Measurements from ENCODE around the gene SEMA5B. TPM values are rescaled to one million over a fixed set of nuclear protein-coding genes. Genes with fewer than 3 reads are reported as not detected.

The SEMA5B gene
- total and polyA plus RNA-seq, 7 donors: 0.08 to 1.1 (median 0.43) TPM

DNA sequence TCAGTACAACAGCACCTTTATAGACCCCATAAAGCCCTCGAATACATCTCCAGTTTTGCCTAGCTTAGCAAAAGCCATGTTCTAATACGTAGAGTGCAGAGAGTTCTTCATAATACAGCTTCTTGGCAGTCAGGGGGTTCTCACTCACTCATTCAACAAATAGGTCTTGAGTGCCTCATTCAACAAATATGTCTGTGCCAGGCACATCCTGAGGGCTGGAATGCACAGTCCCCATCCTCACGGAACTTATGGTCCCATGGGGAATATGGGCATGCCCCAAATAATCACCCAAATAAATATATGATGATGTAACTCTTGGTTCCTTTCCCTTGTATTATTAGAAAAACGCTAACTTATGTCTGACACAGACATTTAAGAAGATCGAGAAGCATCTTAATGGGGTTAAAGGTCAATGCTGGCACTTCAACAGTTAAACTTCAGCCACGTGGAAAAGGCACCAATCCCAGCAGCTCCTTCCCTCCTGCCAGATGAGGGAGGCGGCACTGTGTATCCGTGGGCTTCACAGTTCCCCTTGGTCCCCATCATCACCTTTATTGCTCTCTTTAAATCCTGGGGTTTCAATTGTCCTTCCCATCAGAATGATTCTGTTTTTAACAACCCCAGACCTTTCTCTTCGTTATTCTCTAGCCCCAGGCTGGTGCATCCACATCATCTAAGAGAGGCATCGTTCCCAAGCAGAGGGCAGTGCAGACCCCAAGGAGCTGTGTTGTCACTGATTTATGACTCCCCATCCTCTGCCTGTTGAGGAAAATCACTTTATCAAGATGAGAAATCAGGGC lies 18.9 kb upstream of the SEMA5B start:
- no peaks in the 10 kb centered on the region for H3K4me1 ChIP-seq
- 50 to 58% (median 51%) methylated on average over 10 of the region's 10 CpGs for WGBS, 3 donors

DNA sequence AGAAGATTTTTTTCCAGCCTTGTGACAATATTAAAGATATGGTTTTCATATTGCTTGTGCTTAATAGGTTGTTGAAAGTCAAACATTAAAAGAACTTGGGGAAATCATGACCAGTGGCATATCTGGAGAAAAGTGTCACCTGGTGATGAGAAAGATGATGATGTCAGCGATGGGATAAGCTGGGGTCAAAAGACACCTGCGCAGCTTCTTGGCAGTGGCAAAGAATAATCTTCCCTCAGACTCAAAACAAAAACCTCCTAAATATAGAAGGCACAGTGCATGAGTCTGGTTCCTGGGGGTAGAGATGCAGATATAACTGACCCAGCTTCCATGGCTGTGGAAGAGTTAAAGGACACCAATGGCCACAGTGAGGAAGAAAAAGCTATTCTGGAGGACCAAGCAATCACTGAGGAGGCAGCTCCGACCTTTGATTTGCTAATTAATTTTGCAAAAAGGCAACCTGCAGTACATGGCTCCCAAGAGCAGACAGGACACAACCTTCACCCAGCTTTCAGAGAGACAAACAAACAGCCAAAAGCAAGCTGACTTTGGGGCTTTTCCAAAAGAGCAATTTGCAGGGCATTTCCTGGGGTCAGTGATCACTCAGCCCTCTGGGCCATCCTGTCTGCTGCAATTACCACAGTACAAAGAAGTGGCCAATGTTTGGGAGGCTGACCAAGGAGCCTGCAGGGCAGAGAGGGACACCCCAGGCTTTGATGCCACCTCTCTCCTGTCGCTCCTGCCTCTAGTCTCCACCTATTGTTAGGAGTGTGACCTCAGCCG lies 17.6 kb upstream of the SEMA5B start:
- H3K9me3 ChIP-seq: no peaks in the 10 kb centered on the region
- no peaks in the 10 kb centered on the region for H3K4me1 ChIP-seq
- no peak overlapping the region for H3K27ac ChIP-seq
- ATAC-seq: no peak
- no peak for DNase-seq
- no peak overlapping the region for H3K4me3 ChIP-seq
- H3K27me3 ChIP-seq (ENCODE audit: insufficient read depth in 3 of 3, low read length in 2 of 3): peaks cover 0 to 8% (median 0%) of the 10 kb centered on the region in 3 donors
- intact Hi-C loops (cut with DNase I): no loop called here
- TF ChIP-seq, protein P1, sequence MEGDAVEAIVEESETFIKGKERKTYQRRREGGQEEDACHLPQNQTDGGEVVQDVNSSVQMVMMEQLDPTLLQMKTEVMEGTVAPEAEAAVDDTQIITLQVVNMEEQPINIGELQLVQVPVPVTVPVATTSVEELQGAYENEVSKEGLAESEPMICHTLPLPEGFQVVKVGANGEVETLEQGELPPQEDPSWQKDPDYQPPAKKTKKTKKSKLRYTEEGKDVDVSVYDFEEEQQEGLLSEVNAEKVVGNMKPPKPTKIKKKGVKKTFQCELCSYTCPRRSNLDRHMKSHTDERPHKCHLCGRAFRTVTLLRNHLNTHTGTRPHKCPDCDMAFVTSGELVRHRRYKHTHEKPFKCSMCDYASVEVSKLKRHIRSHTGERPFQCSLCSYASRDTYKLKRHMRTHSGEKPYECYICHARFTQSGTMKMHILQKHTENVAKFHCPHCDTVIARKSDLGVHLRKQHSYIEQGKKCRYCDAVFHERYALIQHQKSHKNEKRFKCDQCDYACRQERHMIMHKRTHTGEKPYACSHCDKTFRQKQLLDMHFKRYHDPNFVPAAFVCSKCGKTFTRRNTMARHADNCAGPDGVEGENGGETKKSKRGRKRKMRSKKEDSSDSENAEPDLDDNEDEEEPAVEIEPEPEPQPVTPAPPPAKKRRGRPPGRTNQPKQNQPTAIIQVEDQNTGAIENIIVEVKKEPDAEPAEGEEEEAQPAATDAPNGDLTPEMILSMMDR (IDR thresholded peaks at IDR 0.05): no peak
- no peaks in the 10 kb centered on the region for H3K36me3 ChIP-seq (ENCODE audit: insufficient read depth in 1 of 2, low read depth in 1 of 2)
- WGBS, 3 donors: 70 to 71% (median 71%) methylated on average over 5 of the region's 5 CpGs

More for the DNA sequence above, 18.9 kb upstream of the SEMA5B start:
- TF ChIP-seq, protein P1 (IDR thresholded peaks at IDR 0.05): no peak
- Histone ChIP-seq H3K27ac (no peak overlapping the region), H3K4me3 (no peak overlapping the region), H3K9me3 (no peaks in the 10 kb centered on the region), H3K36me3 (ENCODE audit: insufficient read depth in 1 of 2, low read depth in 1 of 2) (no peaks in the 10 kb centered on the region), H3K27me3 (ENCODE audit: insufficient read depth in 3 of 3, low read length in 2 of 3) (peaks cover 0 to 8% (median 0%) of the 10 kb centered on the region in 3 donors)
- intact Hi-C loops (cut with DNase I): no loop called here
- ATAC-seq (no peak), DNase-seq (no peak)

DNA sequence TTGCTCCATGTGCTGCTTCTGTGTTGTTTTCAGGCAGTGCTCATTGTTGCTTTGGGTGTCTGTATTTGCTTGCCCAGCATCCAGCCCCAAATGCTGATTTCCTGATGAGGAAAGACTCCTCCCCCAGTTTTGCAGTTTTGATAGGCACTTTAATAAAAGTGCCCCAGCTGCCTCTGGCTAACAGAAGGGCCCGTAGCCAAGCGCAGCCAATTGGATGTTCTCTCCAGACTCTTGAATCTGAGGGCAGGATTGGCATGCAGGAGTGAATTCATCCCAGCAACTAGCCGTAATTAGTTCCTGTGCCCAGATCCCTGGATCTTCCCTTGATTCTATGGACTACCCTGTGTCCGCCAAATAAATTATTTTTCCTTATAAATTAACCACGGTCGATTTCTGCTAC lies 14.8 kb upstream of the SEMA5B start:
- 39 to 51% (median 44%) methylated on average over 6 of the region's 6 CpGs for WGBS, 3 donors
- no peaks in the 10 kb centered on the region for H3K4me1 ChIP-seq
- H3K27me3 ChIP-seq (ENCODE audit: insufficient read depth in 3 of 3, low read length in 2 of 3): peaks cover 0 to 8% (median 0%) of the 10 kb centered on the region in 3 donors
- intact Hi-C loops (cut with DNase I): no loop called here
- ATAC-seq: no peak
- H3K27ac ChIP-seq: no peak overlapping the region
- no peaks in the 10 kb centered on the region for H3K36me3 ChIP-seq (ENCODE audit: insufficient read depth in 1 of 2, low read depth in 1 of 2)
- no peaks in the 10 kb centered on the region for H3K9me3 ChIP-seq
- TF ChIP-seq, protein P1 (IDR thresholded peaks at IDR 0.05): no peak
- no peak for DNase-seq
- H3K4me3 ChIP-seq: no peak overlapping the region

DNA sequence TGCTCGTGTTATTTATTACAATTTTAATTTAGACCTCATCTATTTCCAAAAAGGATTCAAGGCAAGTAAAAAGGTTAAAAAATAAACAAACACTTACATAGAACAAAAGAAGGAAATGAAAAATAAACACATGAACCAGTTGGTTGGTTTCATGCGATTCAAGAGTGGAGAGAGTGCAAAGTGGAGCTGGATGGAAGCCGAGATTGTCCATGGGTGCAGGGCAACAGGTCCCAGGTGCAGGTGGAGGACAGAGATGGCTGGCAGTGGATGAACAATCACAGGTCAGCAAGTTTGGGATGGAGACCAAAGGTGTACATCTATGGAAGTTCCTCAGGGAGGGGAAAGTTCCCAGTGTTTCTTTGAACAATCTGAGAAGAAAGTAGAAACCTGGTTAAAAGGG lies 11.6 kb upstream of the SEMA5B start:
- 77 to 89% (median 82%) methylated on average over 3 of the region's 3 CpGs for WGBS, 3 donors
- no peak overlapping the region for H3K4me3 ChIP-seq
- H3K36me3 ChIP-seq (ENCODE audit: insufficient read depth in 1 of 2, low read depth in 1 of 2): no peaks in the 10 kb centered on the region
- H3K27ac ChIP-seq: no peak overlapping the region
- peaks cover 0 to 11% (median 0%) of the 10 kb centered on the region in 3 donors for H3K27me3 ChIP-seq (ENCODE audit: insufficient read depth in 3 of 3, low read length in 2 of 3)
- intact Hi-C loops (cut with DNase I): no loop called here
- peaks cover 2% of the 10 kb centered on the region for H3K4me1 ChIP-seq
- TF ChIP-seq, protein P1 (IDR thresholded peaks at IDR 0.05): no peak
- H3K9me3 ChIP-seq: no peaks in the 10 kb centered on the region
- ATAC-seq: no peak
- DNase-seq: no peak

All from psoas muscle (tissue), 8 donors.